Lung (tissue), 12 donors: ENCODE results near the gene CDH1. TPM values are rescaled to one million over a fixed set of nuclear protein-coding genes. Genes with fewer than 3 reads are reported as not detected.
A peak's percentile ranks its signal among the peaks of the same experiment; 100 is the strongest.

Experiments
- ATAC-seq: fragments of 200-7000 bp; cut with Tn5 transposase; one replicate; pipeline ENCODE4 v1.9.1; 2020; ENCODE audit warnings: moderate number of reproducible peaks; ENCODE audit not compliant: insufficient read depth, low FRiP score
- DNase-seq, 3 donors: peaks; one replicate each; pipeline ENCODE4 v3.0.0-alpha.2; 2013 to 2017
- H3K27ac ChIP-seq, 2 donors: one replicate each; pipeline ENCODE4 v1.5.1; 2013; ENCODE audit warnings: mild to moderate bottlenecking in 2 of 2, moderate library complexity in 2 of 2, control low read depth in 1 of 2, inconsistent platforms in 1 of 2, low read depth in 1 of 2, low read length in 1 of 2
- H3K27me3 ChIP-seq, 3 donors: one replicate each; pipeline ENCODE4 v1.5.1; 2013; ENCODE audit warnings: low read length in 2 of 3; ENCODE audit not compliant: control insufficient read depth in 3 of 3, insufficient read depth in 3 of 3
- H3K36me3 ChIP-seq, 4 donors: one replicate each; pipeline ENCODE4 v1.5.1; 2013; ENCODE audit warnings: low read length in 4 of 4, mild to moderate bottlenecking in 1 of 4, moderate library complexity in 1 of 4; ENCODE audit not compliant: control insufficient read depth in 4 of 4, insufficient read depth in 4 of 4
- H3K4me1 ChIP-seq, 5 donors: one replicate each; pipeline ENCODE4 v1.5.1; 2013; ENCODE audit warnings: low read length in 5 of 5, mild to moderate bottlenecking in 2 of 5, moderate library complexity in 1 of 5; ENCODE audit not compliant: control insufficient read depth in 5 of 5, insufficient read depth in 5 of 5
- H3K4me3 ChIP-seq: one replicate; pipeline ENCODE4 v1.5.1; 2013; ENCODE audit warnings: mild to moderate bottlenecking, control low read depth, moderate library complexity
- H3K9ac ChIP-seq, 2 donors: one replicate each; pipeline ENCODE4 v1.5.1; 2013; ENCODE audit warnings: low read length in 2 of 2, control low read depth in 1 of 2; ENCODE audit not compliant: insufficient read depth in 1 of 2
- H3K9me3 ChIP-seq, 4 donors: one replicate each; pipeline ENCODE4 v1.5.1; 2013; ENCODE audit warnings: low read length in 3 of 4, mild to moderate bottlenecking in 1 of 4, moderate library complexity in 1 of 4; ENCODE audit not compliant: control insufficient read depth in 4 of 4, insufficient read depth in 3 of 4
- CTCF ChIP-seq: IDR thresholded peaks from 2 replicates; pipeline ENCODE4 v1.5.1; 2012; ENCODE audit warnings: mild to moderate bottlenecking; ENCODE audit errors: control extremely low read depth, extremely low read depth
- WGBS, 2 donors: extraction: QIAGEN DNeasy Blood & Tissue Kit; methylation state at CpG; one replicate each; pipeline ENCODE4 v1.1.7; 2013; 5-methylcytosine and 5-hydroxymethylcytosine counted together
- polyA plus RNA-seq, 2 donors: library from polyadenylated mRNA; stranded (reverse); fragments of 200-250 nt; gene quantifications; one replicate each; pipeline ENCODE4 v1.2.1, GENCODE V29; 2013
- total RNA-seq, 2 donors: library from RNA; depleted of rRNA in 1 of 2; stranded (reverse); fragments of >200 nt in 1 of 2; gene quantifications; one replicate each; pipeline ENCODE4 v1.2.1, GENCODE V29; 2014 to 2021
- donor health status: control.
- donor health status: control.
- donor health status: Bipolar disorder and iron deficiency.
- donor health status: healthy.
- donor health status: DM: yes; HTN: yes; CAD: no.

Gene CDH1
- total and polyA plus RNA-seq, 4 donors: 33.2 to 227 (median 95.2) TPM

- Histone ChIP-seq H3K9me3 (no peaks in the 10 kb centered on the region), H3K4me1 (peaks cover 0 to 4% (median 0%) of the 10 kb centered on the region in 5 donors), H3K36me3 (no peaks in the 10 kb centered on the region), H3K4me3 (no peak overlapping the region), H3K27ac (no peak overlapping the region), H3K9ac (no peak overlapping the region), H3K27me3 (peaks cover 0 to 11% (median 5%) of the 10 kb centered on the region in 3 donors)
- DNase-seq (no peak), ATAC-seq (no peak)
- WGBS, 2 donors: 42 to 47% methylated on average over 3 of the region's 3 CpGs
- no peak for TF ChIP-seq CTCF
Observed at GRCh38 chr16:68731637-68732036, 5.5 kb upstream of the CDH1 start.

GRCh38 chr16:68732042-68732680, 4.9 kb upstream of the CDH1 start:
- H3K36me3 ChIP-seq: no peaks in the 10 kb centered on the region
- H3K4me3 ChIP-seq: no peak overlapping the region
- H3K9me3 ChIP-seq: no peaks in the 10 kb centered on the region
- TF ChIP-seq CTCF: no peak
- no peak overlapping the region for H3K9ac ChIP-seq
- no peak for ATAC-seq
- 32 to 54% methylated on average over 8 of the region's 8 CpGs for WGBS, 2 donors
- peaks cover 0 to 15% (median 8%) of the 10 kb centered on the region in 3 donors for H3K27me3 ChIP-seq
- peak overlapping the region in 1 of 2 donors; percentile 33 for H3K27ac ChIP-seq
- DNase-seq: peak; percentile 45 to 75 (median 52)
- H3K4me1 ChIP-seq: peaks cover 0 to 4% (median 0%) of the 10 kb centered on the region in 5 donors

- H3K4me3 ChIP-seq: no peak overlapping the region
- no peak overlapping the region for H3K9ac ChIP-seq
- no peak for ATAC-seq
Observed at GRCh38 chr16:68732741-68733399, 4.2 kb upstream of the CDH1 start.

More at GRCh38 chr16:68732741-68733399, 4.2 kb upstream of the CDH1 start:
- no peaks in the 10 kb centered on the region for H3K9me3 ChIP-seq
- H3K27ac ChIP-seq: no peak overlapping the region
- TF ChIP-seq CTCF: no peak
- WGBS, 2 donors: 59 to 78% methylated on average over 4 of the region's 4 CpGs
- peaks cover 0 to 4% (median under 1%) of the 10 kb centered on the region in 5 donors for H3K4me1 ChIP-seq
- H3K27me3 ChIP-seq: peaks cover 0 to 18% (median 8%) of the 10 kb centered on the region in 3 donors
- no peak for DNase-seq
- no peaks in the 10 kb centered on the region for H3K36me3 ChIP-seq
